Bronchial epithelial cell (primary cell): ENCODE measurements around the gene LRRC3. TPM values are rescaled to one million over a fixed set of nuclear protein-coding genes. Genes with fewer than 3 reads are reported as not detected.
A peak's percentile ranks its signal among the peaks of the same experiment; 100 is the strongest.

Experiments used
- DNase-seq: peaks from one replicate; pipeline ENCODE4 v3.0.0-alpha.2; 2010; ENCODE audit warnings: low read depth
- FAIRE-seq: peaks from 2 replicates; lab custom pipeline; 2011; peaks lifted over from hg19 to GRCh38; lab: Jason Lieb, UNC
- H3K27me3 ChIP-seq: 2 replicates; pipeline ENCODE4 v1.5.1; 2011; ENCODE audit warnings: low read length; ENCODE audit not compliant: control insufficient read depth, insufficient read depth
- H3K36me3 ChIP-seq: 2 replicates; pipeline ENCODE4 v1.5.1; 2011; ENCODE audit warnings: low read length; ENCODE audit not compliant: control insufficient read depth, insufficient read depth
- H3K4me3 ChIP-seq: 2 replicates; pipeline ENCODE4 v1.5.1; 2011; ENCODE audit warnings: mild to moderate bottlenecking, low read depth, low read length, control low read depth
- CTCF ChIP-seq: IDR thresholded peaks from 2 replicates; pipeline ENCODE4 v1.5.1; 2011; ENCODE audit warnings: mild to moderate bottlenecking, moderate library complexity, low read length, control low read depth, inconsistent platforms; ENCODE audit not compliant: insufficient read depth, severe bottlenecking
- total RNA-seq: library from RNA; depleted of rRNA; stranded (reverse); fragments of >200 nt; gene quantifications from 2 replicates; pipeline ENCODE4 v1.2.1, GENCODE V29; 2014

The LRRC3 gene
- total RNA-seq, 1 donor from 2014 or later, result under 0.01 TPM

- Histone ChIP-seq H3K27me3 (no peaks in the 10 kb centered on the region), H3K36me3 (no peaks in the 10 kb centered on the region), H3K4me3 (no peak overlapping the region)
- no peak for TF ChIP-seq CTCF
- DNase-seq (no peak), FAIRE-seq (no peak)
These were observed 28.6 kb upstream of the LRRC3 start for GRCh38 chr21:44426663-44427191.

GRCh38 chr21:44427241-44428120, 27.8 kb upstream of the LRRC3 start:
- TF ChIP-seq CTCF, result no peak
- Histone ChIP-seq H3K36me3 (no peaks in the 10 kb centered on the region), H3K27me3 (no peaks in the 10 kb centered on the region), H3K4me3 (no peak overlapping the region)
- DNase-seq, result no peak
- no peak for FAIRE-seq

- DNase-seq (peak; percentile 3), FAIRE-seq (no peak)
- TF ChIP-seq CTCF, result no peak
- Histone ChIP-seq H3K36me3 (no peaks in the 10 kb centered on the region), H3K4me3 (no peak overlapping the region), H3K27me3 (no peaks in the 10 kb centered on the region)
These were observed 26.9 kb upstream of the LRRC3 start for GRCh38 chr21:44428281-44428960.

GRCh38 chr21:44429894-44430293, 25.4 kb upstream of the LRRC3 start:
- TF ChIP-seq CTCF, result no peak
- H3K36me3 ChIP-seq, result no peaks in the 10 kb centered on the region
- H3K27me3 ChIP-seq, result no peaks in the 10 kb centered on the region
- no peak overlapping the region for H3K4me3 ChIP-seq
- no peak for DNase-seq
- FAIRE-seq, result no peak

- H3K27me3 ChIP-seq, result no peaks in the 10 kb centered on the region
- no peak for DNase-seq
- no peak for TF ChIP-seq CTCF
- FAIRE-seq, result no peak
- H3K36me3 ChIP-seq, result no peaks in the 10 kb centered on the region
- H3K4me3 ChIP-seq, result no peak overlapping the region
These were observed 24.0 kb upstream of the LRRC3 start for GRCh38 chr21:44431300-44431699.
